Measurements from ENCODE around the gene ZNF660. TPM values are rescaled to one million over a fixed set of nuclear protein-coding genes. Genes with fewer than 3 reads are reported as not detected.

The ZNF660 gene
- total RNA-seq, 2 experiments from 2014 or later = not detected

DNA sequence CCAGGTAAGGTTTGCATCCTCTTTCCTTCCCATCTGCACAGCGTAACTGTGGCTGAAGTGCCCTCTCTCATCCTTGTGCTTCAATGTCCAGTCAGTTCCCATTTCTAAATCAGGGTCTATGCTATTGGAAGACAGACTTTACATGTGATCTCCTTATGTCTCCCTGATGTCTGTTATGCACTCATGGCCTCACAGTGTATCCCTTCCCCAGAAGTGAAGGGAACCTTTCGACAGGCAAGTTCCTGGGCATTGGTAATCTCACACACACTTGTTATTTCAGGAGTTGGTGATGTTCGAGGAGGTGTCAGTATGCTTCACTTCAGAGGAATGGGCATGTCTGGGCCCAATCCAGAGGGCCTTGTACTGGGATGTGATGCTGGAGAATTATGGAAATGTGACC is 47.4 kb downstream of the ZNF660 start:
- BruUV-seq (replicated peaks) = no TSS peak
- H2AFZ ChIP-seq (ENCODE audit: low read length) = no peak overlapping the region
- ChIA-PET POLR2A (interaction anchor here (0.8 kb wide), 1 partner anchor 25 kb away, joined by 5 read pairs; no protein-coding TSS in a partner anchor), CTCF (ENCODE audit: unreplicated experiment) (no interaction called here)
- no peaks in the 10 kb centered on the region; the same call in 1 of the 2 replicates for H3K36me3 ChIP-seq (ENCODE audit: insufficient read depth, low read length)
- no peak overlapping the region for H3K27ac ChIP-seq (ENCODE audit: low read depth, low read length, poor library complexity, severe bottlenecking)
- DNase-seq (ENCODE audit: low spot score) = no peak
- no peaks in the 10 kb centered on the region for H3K4me1 ChIP-seq (ENCODE audit: insufficient read depth, low read length, poor library complexity, severe bottlenecking)
- H4K20me1 ChIP-seq (ENCODE audit: insufficient read depth, low read length) = no peaks in the 10 kb centered on the region
- H3K9me3 ChIP-seq (ENCODE audit: low read length) = no peaks in the 10 kb centered on the region
- H3K79me2 ChIP-seq (ENCODE audit: insufficient read depth, low read depth, low read length) = no peaks in the 10 kb centered on the region
- TF ChIP-seq EZH2phosphoT487 (IDR thresholded peaks at IDR 0.05; ENCODE audit: borderline replicate concordance, low read depth, low read length) = no peak
- TF ChIP-seq, protein P1, sequence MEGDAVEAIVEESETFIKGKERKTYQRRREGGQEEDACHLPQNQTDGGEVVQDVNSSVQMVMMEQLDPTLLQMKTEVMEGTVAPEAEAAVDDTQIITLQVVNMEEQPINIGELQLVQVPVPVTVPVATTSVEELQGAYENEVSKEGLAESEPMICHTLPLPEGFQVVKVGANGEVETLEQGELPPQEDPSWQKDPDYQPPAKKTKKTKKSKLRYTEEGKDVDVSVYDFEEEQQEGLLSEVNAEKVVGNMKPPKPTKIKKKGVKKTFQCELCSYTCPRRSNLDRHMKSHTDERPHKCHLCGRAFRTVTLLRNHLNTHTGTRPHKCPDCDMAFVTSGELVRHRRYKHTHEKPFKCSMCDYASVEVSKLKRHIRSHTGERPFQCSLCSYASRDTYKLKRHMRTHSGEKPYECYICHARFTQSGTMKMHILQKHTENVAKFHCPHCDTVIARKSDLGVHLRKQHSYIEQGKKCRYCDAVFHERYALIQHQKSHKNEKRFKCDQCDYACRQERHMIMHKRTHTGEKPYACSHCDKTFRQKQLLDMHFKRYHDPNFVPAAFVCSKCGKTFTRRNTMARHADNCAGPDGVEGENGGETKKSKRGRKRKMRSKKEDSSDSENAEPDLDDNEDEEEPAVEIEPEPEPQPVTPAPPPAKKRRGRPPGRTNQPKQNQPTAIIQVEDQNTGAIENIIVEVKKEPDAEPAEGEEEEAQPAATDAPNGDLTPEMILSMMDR (conservative IDR thresholded peaks at IDR 0.05; ENCODE audit: low read length) = no peak
- H3K9me2 ChIP-seq (ENCODE audit: insufficient read depth, low read length) = no peaks in the 10 kb centered on the region
- intact Hi-C loops (cut with micrococcal nuclease; ENCODE audit: unreplicated experiment) = no loop called here
- H3K4me2 ChIP-seq (ENCODE audit: low read length) = no peak overlapping the region
- H3K4me3 ChIP-seq (ENCODE audit: low read depth, low read length, poor library complexity, severe bottlenecking) = no peak overlapping the region

DNA sequence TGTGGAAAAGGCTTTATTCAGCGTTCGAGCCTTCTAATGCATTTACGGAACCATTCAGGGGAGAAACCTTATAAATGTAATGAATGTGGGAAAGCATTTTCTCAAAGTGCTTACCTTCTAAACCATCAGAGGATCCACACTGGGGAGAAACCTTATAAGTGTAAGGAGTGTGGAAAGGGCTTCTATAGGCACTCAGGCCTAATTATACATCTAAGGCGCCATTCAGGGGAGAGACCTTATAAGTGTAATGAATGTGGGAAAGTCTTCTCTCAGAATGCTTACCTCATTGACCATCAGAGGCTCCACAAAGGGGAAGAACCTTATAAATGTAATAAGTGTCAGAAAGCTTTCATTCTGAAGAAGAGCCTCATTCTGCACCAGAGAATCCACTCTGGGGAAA is 57.6 kb downstream of the ZNF660 start:
- Histone ChIP-seq H3K4me3 (ENCODE audit: low read depth, low read length, poor library complexity, severe bottlenecking) (no peak overlapping the region), H2AFZ (ENCODE audit: low read length) (no peak overlapping the region), H3K4me1 (ENCODE audit: insufficient read depth, low read length, poor library complexity, severe bottlenecking) (peaks cover 9% of the 10 kb centered on the region), H4K20me1 (ENCODE audit: insufficient read depth, low read length) (no peaks in the 10 kb centered on the region), H3K9me2 (ENCODE audit: insufficient read depth, low read length) (no peaks in the 10 kb centered on the region; the same call in 1 of the 2 replicates), H3K79me2 (ENCODE audit: insufficient read depth, low read depth, low read length) (no peaks in the 10 kb centered on the region), H3K36me3 (ENCODE audit: insufficient read depth, low read length) (peaks cover 22% of the 10 kb centered on the region), H3K27ac (ENCODE audit: low read depth, low read length, poor library complexity, severe bottlenecking) (no peak overlapping the region), H3K4me2 (ENCODE audit: low read length) (no peak overlapping the region), H3K9me3 (ENCODE audit: low read length) (no peaks in the 10 kb centered on the region)
- intact Hi-C loops (cut with micrococcal nuclease; ENCODE audit: unreplicated experiment) = no loop called here
- POLR2A ChIA-PET = no interaction called here
- TF ChIP-seq EZH2phosphoT487 (IDR thresholded peaks at IDR 0.05; ENCODE audit: borderline replicate concordance, low read depth, low read length) = no peak
- TF ChIP-seq, protein P1 (conservative IDR thresholded peaks at IDR 0.05; ENCODE audit: low read length) = no peak
- TSS peak; percentile 36 for BruUV-seq (replicated peaks)
- DNase-seq (ENCODE audit: low spot score) = no peak
- CTCF ChIA-PET (ENCODE audit: unreplicated experiment) = no interaction called here

DNA sequence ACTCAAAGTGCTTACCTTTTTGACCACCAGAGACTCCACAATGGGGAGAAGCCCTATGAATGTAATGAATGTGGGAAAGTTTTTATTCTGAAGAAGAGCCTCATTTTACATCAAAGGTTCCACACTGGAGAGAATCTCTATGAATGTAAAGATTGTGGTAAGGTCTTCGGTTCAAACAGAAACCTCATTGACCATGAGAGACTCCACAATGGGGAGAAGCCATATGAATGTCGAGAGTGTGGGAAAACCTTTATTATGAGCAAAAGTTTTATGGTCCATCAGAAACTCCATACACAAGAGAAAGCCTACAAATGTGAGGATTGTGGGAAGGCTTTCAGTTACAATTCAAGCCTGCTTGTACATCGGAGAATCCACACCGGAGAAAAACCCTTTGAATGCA is 58.3 kb downstream of the ZNF660 start:
- POLR2A ChIA-PET = no interaction called here
- TF ChIP-seq, protein P1 (conservative IDR thresholded peaks at IDR 0.05; ENCODE audit: low read length) = no peak
- TF ChIP-seq EZH2phosphoT487 (IDR thresholded peaks at IDR 0.05; ENCODE audit: borderline replicate concordance, low read depth, low read length) = no peak
- peaks cover 22% of the 10 kb centered on the region for H3K36me3 ChIP-seq (ENCODE audit: insufficient read depth, low read length)
- H4K20me1 ChIP-seq (ENCODE audit: insufficient read depth, low read length) = no peaks in the 10 kb centered on the region
- H3K4me3 ChIP-seq (ENCODE audit: low read depth, low read length, poor library complexity, severe bottlenecking) = no peak overlapping the region
- H3K4me1 ChIP-seq (ENCODE audit: insufficient read depth, low read length, poor library complexity, severe bottlenecking) = peaks cover 16% of the 10 kb centered on the region
- H3K79me2 ChIP-seq (ENCODE audit: insufficient read depth, low read depth, low read length) = no peaks in the 10 kb centered on the region
- H2AFZ ChIP-seq (ENCODE audit: low read length) = no peak overlapping the region
- DNase-seq (ENCODE audit: low spot score) = no peak
- intact Hi-C loops (cut with micrococcal nuclease; ENCODE audit: unreplicated experiment) = no loop called here
- CTCF ChIA-PET (ENCODE audit: unreplicated experiment) = no interaction called here
- H3K4me2 ChIP-seq (ENCODE audit: low read length) = no peak overlapping the region
- no peak overlapping the region for H3K27ac ChIP-seq (ENCODE audit: low read depth, low read length, poor library complexity, severe bottlenecking)
- no peaks in the 10 kb centered on the region for H3K9me3 ChIP-seq (ENCODE audit: low read length)
- H3K9me2 ChIP-seq (ENCODE audit: insufficient read depth, low read length) = no peaks in the 10 kb centered on the region; the same call in 1 of the 2 replicates
- BruUV-seq (replicated peaks) = no TSS peak

All from OCI-LY7 (cell line).